Activated naive CD4-positive, alpha-beta T cell treated with anti-CD3 and anti-CD28 coated beads, Interleukin-2, amount 10 ng/mL, durations not matched to agents 7 days and 5 days (primary cell): Measurements from ENCODE around the gene AGFG2.
A peak's percentile ranks its signal among the peaks of the same experiment; 100 is the strongest.
"Not testable (repeated sequence)": the region's sequence is repeated elsewhere in the genome, so short reads cannot be mapped to it uniquely, and the experiment has no call there.

Experiments used
- CTCF ChIA-PET: fragments of 350-600 bp; sonication (Branson Sonifier 250); formaldehyde crosslinking; loops from one replicate; lab custom pipeline; 2021; ENCODE audit warnings: antibody characterized with exemption; lab: Charles Lee
- DNase-seq: peaks from one replicate; pipeline ENCODE4 v3.0.0-alpha.2; 2020
- H3K27ac Mint-ChIP-seq: one replicate; pipeline ENCODE4 v1.8.0; 2021; ENCODE audit warnings: mild to moderate bottlenecking, moderate library complexity, mixed read lengths
- H3K27me3 Mint-ChIP-seq: one replicate; pipeline ENCODE4 v1.8.0; 2021; ENCODE audit warnings: mild to moderate bottlenecking, mixed read lengths
- H3K36me3 Mint-ChIP-seq: one replicate; pipeline ENCODE4 v1.8.0; 2021; ENCODE audit warnings: mixed read lengths
- H3K4me1 Mint-ChIP-seq: one replicate; pipeline ENCODE4 v1.8.0; 2021; ENCODE audit warnings: mixed read lengths
- H3K4me3 Mint-ChIP-seq: one replicate; pipeline ENCODE4 v1.8.0; 2021; ENCODE audit warnings: mild to moderate bottlenecking, moderate library complexity, mixed read lengths
- H3K9me3 Mint-ChIP-seq: one replicate; pipeline ENCODE4 v1.8.0; 2021; ENCODE audit warnings: mixed read lengths

The AGFG2 gene

GRCh38 chr7:100547872-100548271 is 8.9 kb downstream of the AGFG2 start:
- H3K36me3 Mint-ChIP-seq: peaks cover 35% of the 10 kb centered on the region
- no peaks in the 10 kb centered on the region for H3K27me3 Mint-ChIP-seq
- CTCF ChIA-PET: interaction anchor here (7.6 kb wide), 1 partner anchor 13 kb away, joined by 60 read pairs; no protein-coding TSS in a partner anchor
- H3K4me1 Mint-ChIP-seq: peaks cover 80% of the 10 kb centered on the region
- no peak overlapping the region for H3K4me3 Mint-ChIP-seq
- H3K9me3 Mint-ChIP-seq: no peaks in the 10 kb centered on the region
- DNase-seq: no peak
- H3K27ac Mint-ChIP-seq: peak overlapping the region; percentile 91

GRCh38 chr7:100548446-100548845 is 9.4 kb downstream of the AGFG2 start:
- peaks cover 76% of the 10 kb centered on the region for H3K4me1 Mint-ChIP-seq
- DNase-seq, H3K27me3 Mint-ChIP-seq, H3K9me3 Mint-ChIP-seq, H3K4me3 Mint-ChIP-seq: not testable (repeated sequence)
- CTCF ChIA-PET: interaction anchor here (1.4 to 7.6 kb wide), 2 partner anchors 12 to 79 kb away, joined by 6 to 60 read pairs; no protein-coding TSS in a partner anchor
- peaks cover 39% of the 10 kb centered on the region for H3K36me3 Mint-ChIP-seq
- peak overlapping the region; percentile 91 for H3K27ac Mint-ChIP-seq

GRCh38 chr7:100552532-100552931 is 13.5 kb downstream of the AGFG2 start:
- Mint-ChIP-seq H3K4me1 (peaks cover 35% of the 10 kb centered on the region), H3K4me3 (no peak overlapping the region), H3K36me3 (peaks cover 46% of the 10 kb centered on the region), H3K27ac (no peak overlapping the region), H3K27me3 (no peaks in the 10 kb centered on the region), H3K9me3 (no peaks in the 10 kb centered on the region)
- no peak for DNase-seq
- CTCF ChIA-PET: interaction anchor here (1.4 to 1.7 kb wide), 2 partner anchors 11 to 70 kb away, joined by 5 read pairs; no protein-coding TSS in a partner anchor

GRCh38 chr7:100553032-100553431 is 14.0 kb downstream of the AGFG2 start:
- no peak overlapping the region for H3K27ac Mint-ChIP-seq
- H3K9me3 Mint-ChIP-seq: no peaks in the 10 kb centered on the region
- H3K27me3 Mint-ChIP-seq: no peaks in the 10 kb centered on the region

GRCh38 chr7:100555701-100556100 is 16.7 kb downstream of the AGFG2 start:
- Mint-ChIP-seq H3K36me3 (peaks cover 33% of the 10 kb centered on the region), H3K27ac (no peak overlapping the region)

More at GRCh38 chr7:100553032-100553431, 14.0 kb downstream of the AGFG2 start:
- peaks cover 42% of the 10 kb centered on the region for H3K36me3 Mint-ChIP-seq
- CTCF ChIA-PET: interaction anchor here (1.4 to 1.7 kb wide), 2 partner anchors 11 to 70 kb away, joined by 5 read pairs; no protein-coding TSS in a partner anchor
- peaks cover 30% of the 10 kb centered on the region for H3K4me1 Mint-ChIP-seq
- no peak overlapping the region for H3K4me3 Mint-ChIP-seq
- no peak for DNase-seq

GRCh38 chr7:100556541-100556940 is 17.5 kb downstream of the AGFG2 start:
- H3K4me1 Mint-ChIP-seq: peaks cover 13% of the 10 kb centered on the region
- CTCF ChIA-PET: interaction anchor here (1.1 to 1.4 kb wide), 2 partner anchors 34 to 77 kb away, joined by 3 to 7 read pairs; partner anchors contain the start of gene TSC22D4
- H3K9me3 Mint-ChIP-seq: no peaks in the 10 kb centered on the region
- H3K4me3 Mint-ChIP-seq: no peak overlapping the region
- no peak for DNase-seq
- peaks cover 33% of the 10 kb centered on the region for H3K36me3 Mint-ChIP-seq
- no peaks in the 10 kb centered on the region for H3K27me3 Mint-ChIP-seq
- no peak overlapping the region for H3K27ac Mint-ChIP-seq

More at GRCh38 chr7:100555701-100556100, 16.7 kb downstream of the AGFG2 start:
- Mint-ChIP-seq H3K4me3 (no peak overlapping the region), H3K27me3 (no peaks in the 10 kb centered on the region), H3K9me3 (no peaks in the 10 kb centered on the region), H3K4me1 (peaks cover 14% of the 10 kb centered on the region)
- CTCF ChIA-PET: interaction anchor here (0.8 to 1.5 kb wide), 6 partner anchors 13 to 150 kb away, joined by 3 to 7 read pairs (median 3); partner anchors contain the start of gene TSC22D4
- no peak for DNase-seq

GRCh38 chr7:100559127-100559526 is 20.1 kb downstream of the AGFG2 start:
- no peak overlapping the region for H3K27ac Mint-ChIP-seq
- no peaks in the 10 kb centered on the region for H3K27me3 Mint-ChIP-seq
- no peak for DNase-seq
- H3K9me3 Mint-ChIP-seq: no peaks in the 10 kb centered on the region
- H3K36me3 Mint-ChIP-seq: peaks cover 32% of the 10 kb centered on the region
- CTCF ChIA-PET: interaction anchor here (0.8 to 11.5 kb wide), 32 partner anchors 11 to 431 kb away, joined by 3 to 130 read pairs (median 7); partner anchors contain the start of genes AGFG2, FBXO24, LRCH4 and NYAP1
- H3K4me1 Mint-ChIP-seq: peaks cover 14% of the 10 kb centered on the region
- H3K4me3 Mint-ChIP-seq: no peak overlapping the region

- no peak overlapping the region for H3K4me3 Mint-ChIP-seq
- peaks cover 16% of the 10 kb centered on the region for H3K4me1 Mint-ChIP-seq
- H3K27me3 Mint-ChIP-seq: no peaks in the 10 kb centered on the region
- CTCF ChIA-PET: interaction anchor here (0.7 to 11.5 kb wide), 5 partner anchors 14 to 91 kb away, joined by 3 to 130 read pairs (median 36); partner anchors contain the start of genes FBXO24, LRCH4 and TSC22D4
- DNase-seq: no peak
- no peak overlapping the region for H3K27ac Mint-ChIP-seq
- no peaks in the 10 kb centered on the region for H3K9me3 Mint-ChIP-seq
- H3K36me3 Mint-ChIP-seq: peaks cover 22% of the 10 kb centered on the region
Observed at GRCh38 chr7:100561491-100562194, 22.6 kb downstream of the AGFG2 start.

GRCh38 chr7:100562195-100563099 is 23.4 kb downstream of the AGFG2 start:
- no peak overlapping the region for H3K27ac Mint-ChIP-seq
- H3K4me1 Mint-ChIP-seq: peaks cover 24% of the 10 kb centered on the region
- no peak for DNase-seq
- H3K36me3 Mint-ChIP-seq: peaks cover 17% of the 10 kb centered on the region
- H3K4me3 Mint-ChIP-seq: no peak overlapping the region
- no peaks in the 10 kb centered on the region for H3K27me3 Mint-ChIP-seq
- H3K9me3 Mint-ChIP-seq: no peaks in the 10 kb centered on the region
- CTCF ChIA-PET: interaction anchor here (0.7 to 11.5 kb wide), 5 partner anchors 15 to 92 kb away, joined by 3 to 130 read pairs (median 36); partner anchors contain the start of genes FBXO24 and LRCH4

GRCh38 chr7:100563100-100563564 is 24.1 kb downstream of the AGFG2 start:
- H3K27me3 Mint-ChIP-seq: no peaks in the 10 kb centered on the region
- no peak overlapping the region for H3K4me3 Mint-ChIP-seq
- H3K9me3 Mint-ChIP-seq: no peaks in the 10 kb centered on the region
- no peak for DNase-seq
- H3K36me3 Mint-ChIP-seq: peaks cover 17% of the 10 kb centered on the region
- H3K27ac Mint-ChIP-seq: peak overlapping the region; percentile 5
- H3K4me1 Mint-ChIP-seq: peaks cover 31% of the 10 kb centered on the region
- CTCF ChIA-PET: interaction anchor here (0.6 to 11.5 kb wide), 14 partner anchors 11 to 94 kb away, joined by 3 to 130 read pairs (median 5); partner anchors contain the start of genes AGFG2, FBXO24, LRCH4 and NYAP1

GRCh38 chr7:100563809-100564400 is 24.9 kb downstream of the AGFG2 start:
- Mint-ChIP-seq H3K4me3 (no peak overlapping the region), H3K4me1 (peaks cover 36% of the 10 kb centered on the region), H3K27me3 (peaks cover 2% of the 10 kb centered on the region), H3K9me3 (no peaks in the 10 kb centered on the region), H3K36me3 (peaks cover 17% of the 10 kb centered on the region), H3K27ac (no peak overlapping the region)
- CTCF ChIA-PET: interaction anchor here (0.6 to 11.5 kb wide), 20 partner anchors 9 to 162 kb away, joined by 3 to 130 read pairs (median 5); partner anchors contain the start of genes AGFG2, FBXO24, LRCH4 and NYAP1
- DNase-seq: peak; percentile 92

- DNase-seq, H3K9me3 Mint-ChIP-seq, H3K4me3 Mint-ChIP-seq, H3K27ac Mint-ChIP-seq, H3K27me3 Mint-ChIP-seq: not testable (repeated sequence)
- peaks cover 37% of the 10 kb centered on the region for H3K4me1 Mint-ChIP-seq
- H3K36me3 Mint-ChIP-seq: peaks cover 15% of the 10 kb centered on the region
- CTCF ChIA-PET: interaction anchor here (0.7 to 11.5 kb wide), 15 partner anchors 10 to 161 kb away, joined by 3 to 130 read pairs (median 6); partner anchors contain the start of genes AGFG2, FBXO24, LRCH4 and NYAP1
Observed at GRCh38 chr7:100564405-100564804, 25.4 kb downstream of the AGFG2 start.

- Mint-ChIP-seq H3K9me3 (no peaks in the 10 kb centered on the region), H3K36me3 (peaks cover 13% of the 10 kb centered on the region), H3K27ac (no peak overlapping the region), H3K4me1 (peaks cover 38% of the 10 kb centered on the region), H3K27me3 (peaks cover 14% of the 10 kb centered on the region), H3K4me3 (no peak overlapping the region)
- CTCF ChIA-PET: interaction anchor here (1.1 to 11.5 kb wide), 11 partner anchors 10 to 161 kb away, joined by 3 to 130 read pairs (median 6); partner anchors contain the start of genes FBXO24 and LRCH4
- no peak for DNase-seq
Observed at GRCh38 chr7:100565133-100565571, 26.1 kb downstream of the AGFG2 start.
